Smooth muscle cell (in vitro differentiated cells): ENCODE results near the gene PPP2R5B. TPM values are rescaled to one million over a fixed set of nuclear protein-coding genes. Genes with fewer than 3 reads are reported as not detected.

ENCODE experiments used
- DNase-seq: peaks from one replicate; lab custom pipeline; 2025; ENCODE audit not compliant: unreplicated experiment; lab: John Stamatoyannopoulos, UW
- H2AFZ ChIP-seq: fragments of 200-600 bp; sonication (generic); 2 replicates; pipeline ENCODE4 v1.6.0; 2016; ENCODE audit warnings: antibody characterized with exemption, low read depth, mild to moderate bottlenecking
- H3F3A ChIP-seq: fragments of 200-600 bp; sonication (generic); 2 replicates; pipeline ENCODE4 v1.6.0; 2017; ENCODE audit warnings: antibody characterized with exemption, low read depth
- H3K27ac ChIP-seq: fragments of 200-600 bp; sonication (generic); 2 replicates; pipeline ENCODE4 v1.5.1; 2016; ENCODE audit warnings: low read depth, mild to moderate bottlenecking
- H3K27me3 ChIP-seq: fragments of 200-600 bp; sonication (generic); 2 replicates; pipeline ENCODE4 v1.6.1; 2016; ENCODE audit warnings: low read depth, mild to moderate bottlenecking
- H3K36me3 ChIP-seq: fragments of 200-600 bp; sonication (generic); 2 replicates; pipeline ENCODE4 v1.5.1; 2016; ENCODE audit warnings: low read depth
- H3K4me1 ChIP-seq: fragments of 200-600 bp; sonication (generic); 2 replicates; pipeline ENCODE4 v1.5.1; 2016; ENCODE audit warnings: low read depth
- H3K4me2 ChIP-seq: fragments of 200-600 bp; sonication (generic); 2 replicates; pipeline ENCODE4 v1.6.0; 2016; ENCODE audit warnings: mild to moderate bottlenecking
- H3K4me3 ChIP-seq: fragments of 200-600 bp; sonication (generic); 2 replicates; pipeline ENCODE4 v1.5.1; 2016; ENCODE audit warnings: mild to moderate bottlenecking
- H3K79me2 ChIP-seq: fragments of 200-600 bp; sonication (generic); 2 replicates; pipeline ENCODE4 v1.6.0; 2016; ENCODE audit warnings: low read depth, mild to moderate bottlenecking
- H3K9ac ChIP-seq: fragments of 200-600 bp; sonication (generic); 2 replicates; pipeline ENCODE4 v1.6.0; 2016; ENCODE audit warnings: low read depth
- H3K9me3 ChIP-seq: fragments of 200-600 bp; sonication (generic); replicated peaks from 2 replicates; pipeline ENCODE4 v1.5.1; 2016; ENCODE audit warnings: low read depth
- H4K20me1 ChIP-seq: fragments of 200-600 bp; sonication (generic); 2 replicates; pipeline ENCODE4 v1.6.0; 2016; ENCODE audit warnings: low read depth
- WGBS: methylation state at CpG from one replicate; pipeline ENCODE4 v1.1.7; 2016; ENCODE audit warnings: low lambda C conversion rate; 5-methylcytosine and 5-hydroxymethylcytosine counted together
- polyA plus RNA-seq: library from polyadenylated mRNA; unstranded; fragments of >200 nt; fragmentation: Nextera tagmentation; extraction: Ambion mirVana; gene quantifications from 2 replicates; pipeline ENCODE4 v1.2.1, GENCODE V29; 2016
- total RNA-seq: library from RNA; depleted of rRNA; stranded (reverse); fragments of >200 nt; gene quantifications from 2 replicates; pipeline ENCODE4 v1.2.3, GENCODE V29; 2014
- TF ChIP-seq, protein P1 (sequence below): fragments of 200-600 bp; sonication (generic); IDR thresholded peaks from 2 replicates; pipeline ENCODE4 v1.5.1; 2017; ENCODE audit warnings: borderline replicate concordance, mild to moderate bottlenecking, antibody characterized with exemption; ENCODE audit not compliant: insufficient read depth, poor library complexity, severe bottlenecking

Gene PPP2R5B
- total and polyA plus RNA-seq, 2 experiments from 2014 or later: 14.9 to 36.6 TPM

DNA sequence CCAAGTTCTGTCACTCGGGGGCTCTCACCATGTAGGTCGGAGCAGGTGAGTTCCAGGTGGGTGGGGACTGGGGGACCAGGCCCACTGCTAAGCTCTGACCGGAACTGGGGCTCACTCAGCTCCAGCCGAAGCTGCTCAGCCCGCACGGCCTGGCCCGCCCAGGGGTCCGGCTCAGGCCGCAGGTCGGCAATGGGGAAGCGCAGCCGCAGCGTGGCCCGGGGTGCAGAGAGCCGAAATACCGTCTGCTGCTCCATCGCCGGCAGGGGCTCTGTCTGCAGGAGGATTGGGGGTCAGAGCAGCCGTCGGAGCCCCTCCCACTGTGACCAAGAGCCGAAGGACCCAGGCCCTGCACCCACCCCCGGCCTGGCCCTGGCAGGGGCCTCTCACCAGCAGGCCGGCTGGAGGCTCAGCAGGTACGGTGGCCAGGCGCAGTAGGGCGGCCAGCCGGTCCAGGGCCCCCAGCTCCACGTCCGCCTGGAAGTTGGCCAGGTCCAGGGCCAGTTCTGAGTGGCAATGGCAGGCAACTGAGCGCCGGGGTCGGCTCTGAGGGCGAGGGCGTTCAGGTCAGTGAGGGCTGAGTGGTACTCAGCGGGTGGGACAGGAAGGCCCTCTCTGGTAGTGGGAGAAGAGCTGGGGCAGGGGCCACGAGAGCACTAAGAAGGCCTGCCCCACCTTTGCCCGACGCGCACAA, 14.7 kb upstream of the PPP2R5B start:
- H3K27me3 ChIP-seq: no peaks in the 10 kb centered on the region
- no peak overlapping the region for H3K9ac ChIP-seq
- DNase-seq: no peak
- WGBS: 95% methylated on average over 39 of the region's 39 CpGs
- H3K4me3 ChIP-seq: no peak overlapping the region
- no peak overlapping the region for H3K27ac ChIP-seq
- no peaks in the 10 kb centered on the region for H3F3A ChIP-seq
- no peaks in the 10 kb centered on the region for H4K20me1 ChIP-seq
- no peaks in the 10 kb centered on the region for H3K4me1 ChIP-seq
- no peak overlapping the region for H3K4me2 ChIP-seq
- TF ChIP-seq, protein P1, sequence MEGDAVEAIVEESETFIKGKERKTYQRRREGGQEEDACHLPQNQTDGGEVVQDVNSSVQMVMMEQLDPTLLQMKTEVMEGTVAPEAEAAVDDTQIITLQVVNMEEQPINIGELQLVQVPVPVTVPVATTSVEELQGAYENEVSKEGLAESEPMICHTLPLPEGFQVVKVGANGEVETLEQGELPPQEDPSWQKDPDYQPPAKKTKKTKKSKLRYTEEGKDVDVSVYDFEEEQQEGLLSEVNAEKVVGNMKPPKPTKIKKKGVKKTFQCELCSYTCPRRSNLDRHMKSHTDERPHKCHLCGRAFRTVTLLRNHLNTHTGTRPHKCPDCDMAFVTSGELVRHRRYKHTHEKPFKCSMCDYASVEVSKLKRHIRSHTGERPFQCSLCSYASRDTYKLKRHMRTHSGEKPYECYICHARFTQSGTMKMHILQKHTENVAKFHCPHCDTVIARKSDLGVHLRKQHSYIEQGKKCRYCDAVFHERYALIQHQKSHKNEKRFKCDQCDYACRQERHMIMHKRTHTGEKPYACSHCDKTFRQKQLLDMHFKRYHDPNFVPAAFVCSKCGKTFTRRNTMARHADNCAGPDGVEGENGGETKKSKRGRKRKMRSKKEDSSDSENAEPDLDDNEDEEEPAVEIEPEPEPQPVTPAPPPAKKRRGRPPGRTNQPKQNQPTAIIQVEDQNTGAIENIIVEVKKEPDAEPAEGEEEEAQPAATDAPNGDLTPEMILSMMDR: no peak
- no peaks in the 10 kb centered on the region for H3K79me2 ChIP-seq
- no peak overlapping the region for H2AFZ ChIP-seq
- H3K9me3 ChIP-seq: no peaks in the 10 kb centered on the region
- no peaks in the 10 kb centered on the region for H3K36me3 ChIP-seq

DNA sequence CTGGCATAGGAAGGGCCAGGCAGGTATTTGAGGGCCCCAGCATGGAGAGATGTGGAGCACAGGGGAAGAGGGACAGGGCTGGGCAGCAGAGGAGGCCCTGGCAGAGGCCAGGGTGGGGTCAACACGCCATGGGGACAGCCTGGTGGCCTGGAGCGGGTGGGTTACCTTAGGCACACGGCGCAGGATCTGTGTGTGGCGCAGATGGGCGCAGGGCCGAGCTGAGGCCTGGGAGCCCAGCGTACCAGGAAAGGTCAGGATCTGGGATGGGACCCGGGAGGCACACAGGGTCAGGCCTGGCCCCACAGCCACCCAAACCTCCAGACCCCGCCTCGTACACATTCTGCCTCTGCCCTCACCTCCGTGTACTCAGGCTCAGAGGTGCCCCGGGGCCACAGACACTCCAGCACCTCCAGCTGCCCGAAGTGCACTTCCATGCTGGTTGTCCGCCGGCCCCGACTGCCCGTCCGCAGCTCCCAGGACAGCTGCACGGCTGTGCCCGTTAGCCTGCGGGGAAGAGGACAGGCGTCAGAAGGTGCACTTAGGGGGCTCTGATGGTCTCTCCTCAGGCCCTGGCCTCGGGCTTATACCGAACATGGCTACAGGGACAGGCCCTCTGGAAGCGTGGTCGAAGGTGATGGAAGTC, 13.9 kb upstream of the PPP2R5B start:
- Histone ChIP-seq H3K9me3 (no peaks in the 10 kb centered on the region), H3K27ac (no peak overlapping the region), H3K36me3 (no peaks in the 10 kb centered on the region), H3F3A (no peaks in the 10 kb centered on the region), H3K4me2 (no peak overlapping the region), H3K4me1 (no peaks in the 10 kb centered on the region), H3K9ac (no peak overlapping the region), H2AFZ (no peak overlapping the region), H3K79me2 (peaks cover 5% of the 10 kb centered on the region), H3K27me3 (no peaks in the 10 kb centered on the region), H3K4me3 (no peak overlapping the region), H4K20me1 (no peaks in the 10 kb centered on the region)
- DNase-seq: no peak
- TF ChIP-seq, protein P1: no peak
- 98% methylated on average over 27 of the region's 27 CpGs for WGBS

DNA sequence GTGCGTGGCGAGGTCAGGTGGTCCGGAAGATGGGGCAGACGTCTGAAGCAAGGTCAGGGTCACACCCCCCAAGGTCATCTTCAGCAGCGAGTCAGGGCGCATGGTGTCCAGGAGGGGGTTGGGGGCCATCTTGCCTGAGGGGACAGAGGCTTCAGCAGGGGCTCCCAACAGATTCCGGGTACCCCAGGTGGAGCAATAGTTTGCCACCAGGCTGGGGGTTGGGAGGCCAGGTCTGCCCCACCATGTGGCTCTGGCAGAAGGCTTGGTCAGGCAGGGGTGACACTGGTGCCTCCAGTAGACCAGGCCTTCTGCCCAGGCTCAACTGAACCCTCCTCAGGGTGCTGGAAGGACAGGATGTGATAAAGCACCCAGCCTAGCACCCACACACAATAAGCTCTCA, 13.3 kb upstream of the PPP2R5B start:
- H3K36me3 ChIP-seq: no peaks in the 10 kb centered on the region
- H3K4me3 ChIP-seq: no peak overlapping the region
- no peaks in the 10 kb centered on the region for H3F3A ChIP-seq
- no peak overlapping the region for H2AFZ ChIP-seq
- DNase-seq: no peak
- TF ChIP-seq, protein P1: no peak
- peaks cover 4% of the 10 kb centered on the region for H3K4me1 ChIP-seq
- H3K79me2 ChIP-seq: peaks cover 11% of the 10 kb centered on the region
- H3K27me3 ChIP-seq: no peaks in the 10 kb centered on the region
- H4K20me1 ChIP-seq: no peaks in the 10 kb centered on the region
- H3K9me3 ChIP-seq: no peaks in the 10 kb centered on the region
- H3K4me2 ChIP-seq: no peak overlapping the region
- no peak overlapping the region for H3K9ac ChIP-seq
- no peak overlapping the region for H3K27ac ChIP-seq
- 100% methylated on average over 7 of the region's 7 CpGs for WGBS
